HepG2 (cell line): ENCODE results near the gene MGLL. TPM values are rescaled to one million over a fixed set of nuclear protein-coding genes. Genes with fewer than 3 reads are reported as not detected.
"Not testable (repeated sequence)": the region's sequence is repeated elsewhere in the genome, so short reads cannot be mapped to it uniquely, and the experiment has no call there.

Source experiments
- ATAC-seq: fragments of 200-7000 bp; cut with Tn5 transposase; 3 replicates; pipeline ENCODE4 v1.9.1; 2020; ENCODE audit warnings: mild to moderate bottlenecking, moderate library complexity
- BruUV-seq: library from RNA; stranded (reverse); fragments of 400-500 nt; replicated peaks from 2 replicates; lab custom pipeline; 2021; lab: Mats Ljungman, UMichigan
- CTCF ChIA-PET: fragments of 300-600 bp; formaldehyde crosslinking; extraction: SDS; loops from one replicate; lab custom pipeline; 2021; ENCODE audit warnings: low total read pairs, inconsistent platforms, low intra/inter-chr PET ratio; lab: Yijun Ruan, JAX
- POLR2A ChIA-PET: fragments of 350-600 bp; sonication (Branson Sonifier 250); formaldehyde crosslinking; loops from one replicate; lab custom pipeline; 2020; ENCODE audit warnings: antibody characterized with exemption, inconsistent platforms; lab: Yijun Ruan, JAX
- DNase-seq: peaks from one replicate; pipeline ENCODE4 v3.0.0-alpha.2; 2015; ENCODE audit warnings: low spot score
- FAIRE-seq: peaks from 3 replicates; lab custom pipeline; 2011; peaks lifted over from hg19 to GRCh38; lab: Jason Lieb, UNC
- H2AFZ ChIP-seq: one replicate; pipeline ENCODE4 v1.6.1; 2011; ENCODE audit warnings: low read length, inconsistent platforms
- H3K27ac ChIP-seq: fragments of 300-600 bp; 3 replicates; pipeline ENCODE4 v1.8.0; 2011; ENCODE audit warnings: mixed run types, mild to moderate bottlenecking, mixed read lengths, low read length, inconsistent platforms; ENCODE audit not compliant: insufficient read depth; ENCODE audit errors: extremely low read length
- H3K27me3 ChIP-seq, 2 experiments: fragments of 200-600 bp in 1 of 2; 2 replicates in 1 of 2; 3 replicates in 1 of 2; pipeline versions ENCODE4 v1.6.0 to v1.8.0; 2011; ENCODE audit warnings: low read length in 2 of 2, mild to moderate bottlenecking in 2 of 2, moderate library complexity in 2 of 2, inconsistent platforms in 1 of 2; ENCODE audit not compliant: insufficient read depth in 2 of 2, control insufficient read depth in 1 of 2
- H3K36me3 ChIP-seq, 2 experiments: fragments of 200-600 bp in 1 of 2; replicated peaks in 1 of 2; 2 replicates in 1 of 2; 3 replicates in 1 of 2; pipeline versions ENCODE4 v1.5.1 to v1.8.0; 2011; ENCODE audit warnings: low read length in 2 of 2, inconsistent platforms in 1 of 2; ENCODE audit not compliant: insufficient read depth in 2 of 2, control insufficient read depth in 1 of 2
- H3K4me1 ChIP-seq: 2 replicates; pipeline ENCODE4 v1.5.1; 2012; ENCODE audit warnings: low read length, inconsistent platforms; ENCODE audit not compliant: insufficient read depth
- H3K4me2 ChIP-seq: 2 replicates; pipeline ENCODE4 v1.6.0; 2011; ENCODE audit warnings: low read depth, low read length, inconsistent platforms
- H3K4me3 ChIP-seq, 3 experiments: fragments of 200-600 bp in 1 of 3; sonication (generic), shearing (Covaris generic) in 1 of 3; replicated peaks in 1 of 3; 2 replicates each; pipeline ENCODE4 v1.5.1; 2011 to 2016; ENCODE audit warnings: low read length in 3 of 3, inconsistent platforms in 2 of 3, low read depth in 2 of 3, mild to moderate bottlenecking in 2 of 3, control low read depth in 1 of 3, mixed read lengths in 1 of 3; ENCODE audit not compliant: insufficient read depth in 1 of 3
- H3K79me2 ChIP-seq: one replicate; pipeline ENCODE4 v1.6.1; 2011; ENCODE audit warnings: low read length, inconsistent platforms; ENCODE audit not compliant: insufficient read depth
- H3K9ac ChIP-seq: 2 replicates; pipeline ENCODE4 v1.6.0; 2011; ENCODE audit warnings: mild to moderate bottlenecking, low read depth, low read length, inconsistent platforms; ENCODE audit not compliant: insufficient read depth
- H3K9me3 ChIP-seq: 2 replicates; pipeline ENCODE4 v1.5.1; 2012; ENCODE audit warnings: mild to moderate bottlenecking, low read length
- H4K20me1 ChIP-seq: 2 replicates; pipeline ENCODE4 v1.6.0; 2011; ENCODE audit warnings: inconsistent platforms, mild to moderate bottlenecking, low read length, moderate library complexity; ENCODE audit not compliant: insufficient read depth
- FOXA3 ChIP-seq: IDR thresholded peaks from 2 replicates; pipeline ENCODE4 v1.6.1; 2016; ENCODE audit warnings: missing genetic modification reagents, missing compliant biosample characterization
- ZNF784 ChIP-seq: sonication (generic); formaldehyde crosslinking; IDR thresholded peaks from 2 replicates; pipeline ENCODE4 v1.5.1; 2020; ENCODE audit warnings: missing genetic modification reagents, mild to moderate bottlenecking, borderline replicate concordance
- WGBS: methylation state at CpG from one replicate; pipeline ENCODE4 v1.1.6; 2017; ENCODE audit warnings: low lambda C conversion rate; 5-methylcytosine and 5-hydroxymethylcytosine counted together
- in situ Hi-C: cut with HindIII; loops from 2 replicates; pipeline ENCODE4 v1.10.0; 2017; ENCODE audit warnings: low pct_unique_long_range_greater_than_20kb; ENCODE audit not compliant: extremely low pct_ligation_motif_present
- intact Hi-C: fragments of 100-400 bp; cut with micrococcal nuclease; formaldehyde crosslinking; loops from one replicate; pipeline ENCODE4 v1.10.0; 2022; ENCODE audit not compliant: unreplicated experiment
- polyA plus RNA-seq, 8 experiments: library from polyadenylated mRNA; depleted of rRNA in 3 of 8; stranded (reverse) in 7 of 8; unstranded in 1 of 8; fragments of >200 nt; fragmentation: Illumina TruSeq in 4 of 8; extraction: Trizol in 4 of 8; gene quantifications; 2 replicates each; pipeline versions ENCODE4 v1.2.1 to v1.2.3, GENCODE V29; 2011 to 2016; ENCODE audit warnings: low read depth in 4 of 8, missing spikeins in 1 of 8, mixed read lengths in 1 of 8; ENCODE audit not compliant: insufficient read depth in 1 of 8
- total RNA-seq, 5 experiments: library from RNA; depleted of rRNA; stranded (reverse); fragments of >200 nt; fragmentation: Illumina TruSeq; extraction: Trizol; gene quantifications; 2 replicates each; pipeline ENCODE4 v1.2.3, GENCODE V29; 2016; ENCODE audit warnings: low read depth in 1 of 5

Gene MGLL
- total and polyA plus RNA-seq, 2 of the 13 experiments (the other 11 are each of a cell fraction or from before 2014, with no cell fraction given), result not detected

GRCh38 chr3:127654993-127655392 is 167.3 kb downstream of the MGLL start:
- H3K27ac ChIP-seq, in situ Hi-C loops, H3K27me3 ChIP-seq, ATAC-seq, H3K79me2 ChIP-seq, H4K20me1 ChIP-seq, CTCF ChIA-PET, H3K9me3 ChIP-seq, POLR2A ChIA-PET, FAIRE-seq, H3K4me2 ChIP-seq, DNase-seq, H3K36me3 ChIP-seq, BruUV-seq, H2AFZ ChIP-seq, H3K9ac ChIP-seq, intact Hi-C loops, H3K4me3 ChIP-seq: not testable (repeated sequence)
- WGBS, result 93% methylated on average over 5 of the region's 6 CpGs
- H3K4me1 ChIP-seq, result peaks cover 10% of the 10 kb centered on the region; the same call in 1 of the 2 replicates

- no peaks in the 10 kb centered on the region for H3K27me3 ChIP-seq
- no peak for ATAC-seq
- no peak overlapping the region for H3K27ac ChIP-seq
- no peaks in the 10 kb centered on the region for H4K20me1 ChIP-seq
- POLR2A ChIA-PET, result no interaction called here
- H3K79me2 ChIP-seq, result no peaks in the 10 kb centered on the region
- no peaks in the 10 kb centered on the region for H3K36me3 ChIP-seq
- intact Hi-C loops (no loop called here), in situ Hi-C loops (no loop called here)
- H2AFZ ChIP-seq, result no peak overlapping the region
- 0 out of 2 replicates have a peak, but pooled peaks have one; percentile 25 for TF ChIP-seq FOXA3
- no peak for TF ChIP-seq ZNF784 (CRISPR knock-in tag)
- H3K4me2 ChIP-seq, result no peak overlapping the region
- FAIRE-seq, result no peak
- WGBS, result 90% methylated on average over 4 of the region's 4 CpGs
- DNase-seq, result no peak
- BruUV-seq, result no TSS peak
- CTCF ChIA-PET, result no interaction called here
- H3K4me3 ChIP-seq, result no peak overlapping the region
- no peaks in the 10 kb centered on the region for H3K9me3 ChIP-seq
- peaks cover 10% of the 10 kb centered on the region; the same call in 1 of the 2 replicates for H3K4me1 ChIP-seq
- H3K9ac ChIP-seq, result no peak overlapping the region
Observed at GRCh38 chr3:127654374-127654773, 167.9 kb downstream of the MGLL start.
